SK-N-SH (cell line): ENCODE measurements around the gene OXTR. TPM values are rescaled to one million over a fixed set of nuclear protein-coding genes. Genes with fewer than 3 reads are reported as not detected.
A peak's percentile ranks its signal among the peaks of the same experiment; 100 is the strongest.

Experiments
- CTCF ChIA-PET: fragments of 300-600, 350-600 bp; formaldehyde crosslinking; extraction: SDS; loops from one replicate; lab custom pipeline; 2021; lab: Yijun Ruan, JAX
- POLR2A ChIA-PET: fragments of 350-600 bp; sonication (Branson Sonifier 250); formaldehyde crosslinking; extraction: SDS; loops from one replicate; lab custom pipeline; 2020; ENCODE audit warnings: antibody characterized with exemption, inconsistent platforms; lab: Yijun Ruan, JAX
- DNase-seq: peaks from one replicate; pipeline ENCODE4 v3.0.0; 2012
- H2AFZ ChIP-seq: fragments of 200-600 bp; sonication (generic); 2 replicates; pipeline ENCODE4 v1.8.1; 2016; ENCODE audit warnings: antibody characterized with exemption, mild to moderate bottlenecking, low read depth
- H3F3A ChIP-seq: fragments of 200-600 bp; sonication (generic); replicated peaks from 2 replicates; pipeline ENCODE3; 2016; ENCODE audit warnings: antibody characterized with exemption, mild to moderate bottlenecking; ENCODE audit not compliant: insufficient read depth
- H3K27ac ChIP-seq, 2 experiments: fragments of 200-500 bp in 1 of 2; fragments of 200-600 bp in 1 of 2; sonication (Bioruptor generic) in 1 of 2; sonication (generic), shearing (Covaris generic) in 1 of 2; 2 replicates each; pipeline versions ENCODE4 v1.5.1 to v1.6.1; 2014 to 2016; ENCODE audit warnings: low read depth in 2 of 2, inconsistent platforms in 1 of 2, low read length in 1 of 2, mild to moderate bottlenecking in 1 of 2, mixed read lengths in 1 of 2
- H3K27me3 ChIP-seq: fragments of 200-600 bp; sonication (generic), shearing (Covaris generic); 2 replicates; pipeline ENCODE4 v1.6.1; 2016; ENCODE audit warnings: mixed run types; ENCODE audit not compliant: insufficient read depth
- H3K36me3 ChIP-seq, 2 experiments: fragments of 200-500 bp in 1 of 2; fragments of 200-600 bp in 1 of 2; sonication (Bioruptor generic) in 1 of 2; sonication (generic) in 1 of 2; replicated peaks in 1 of 2; 2 replicates each; pipeline versions ENCODE3 to v1.5.1; 2014 to 2016; ENCODE audit warnings: low read length in 1 of 2, mild to moderate bottlenecking in 1 of 2; ENCODE audit not compliant: insufficient read depth in 2 of 2, control insufficient read depth in 1 of 2
- H3K4me1 ChIP-seq, 2 experiments: fragments of 200-500 bp in 1 of 2; fragments of 200-600 bp in 1 of 2; sonication (Bioruptor generic) in 1 of 2; sonication (generic), shearing (Covaris generic) in 1 of 2; 2 replicates each; pipeline versions ENCODE4 v1.5.1 to v1.6.1; 2014 to 2016; ENCODE audit warnings: low read depth in 1 of 2, low read length in 1 of 2, mixed run types in 1 of 2; ENCODE audit not compliant: insufficient read depth in 2 of 2, control insufficient read depth in 1 of 2
- H3K4me2 ChIP-seq: fragments of 200-600 bp; sonication (generic), shearing (Covaris generic); 2 replicates; pipeline ENCODE4 v1.6.1; 2017; ENCODE audit warnings: mixed run types
- H3K4me3 ChIP-seq, 2 experiments: fragments of 200-500 bp in 1 of 2; fragments of 200-600 bp in 1 of 2; sonication (Bioruptor generic) in 1 of 2; sonication (generic), shearing (Covaris generic) in 1 of 2; 2 replicates each; pipeline versions ENCODE4 v1.5.1 to v1.8.1; 2014 to 2016; ENCODE audit warnings: low read depth in 2 of 2, inconsistent platforms in 1 of 2, low read length in 1 of 2, mild to moderate bottlenecking in 1 of 2, mixed read lengths in 1 of 2, moderate library complexity in 1 of 2
- H3K79me2 ChIP-seq: fragments of 200-600 bp; sonication (generic); 2 replicates; pipeline ENCODE4 v1.8.1; 2017; ENCODE audit warnings: mild to moderate bottlenecking; ENCODE audit not compliant: insufficient read depth
- H3K9ac ChIP-seq: fragments of 200-600 bp; sonication (generic); 2 replicates; pipeline ENCODE4 v1.6.1; 2017; ENCODE audit warnings: mixed run types
- H3K9me2 ChIP-seq: fragments of 200-600 bp; sonication (generic); 2 replicates; pipeline ENCODE4 v1.6.1; 2017; ENCODE audit warnings: mixed run types
- H3K9me3 ChIP-seq: fragments of 200-600 bp; sonication (generic); 2 replicates; pipeline ENCODE4 v1.6.1; 2017; ENCODE audit warnings: mixed run types, mild to moderate bottlenecking, moderate library complexity
- H4K20me1 ChIP-seq: fragments of 200-600 bp; sonication (generic); 2 replicates; pipeline ENCODE4 v1.6.1; 2017; ENCODE audit warnings: mild to moderate bottlenecking, mixed run types; ENCODE audit not compliant: insufficient read depth
- CHD2 ChIP-seq: fragments of 150-350 bp; IDR thresholded peaks from 2 replicates; pipeline ENCODE4 v1.6.1; 2018; ENCODE audit warnings: low read length; ENCODE audit not compliant: partially characterized antibody
- ELF1 ChIP-seq: IDR thresholded peaks from 2 replicates; pipeline ENCODE4 v1.4.0; 2012
- EP300 ChIP-seq, 2 experiments: IDR thresholded peaks; 2 replicates each; pipeline versions ENCODE4 v1.4.0 to v1.6.1; 2012; ENCODE audit warnings: borderline replicate concordance in 1 of 2, low read depth in 1 of 2, low read length in 1 of 2
- FOSL2 ChIP-seq: IDR thresholded peaks from 2 replicates; pipeline ENCODE4 v1.4.0; 2012; ENCODE audit warnings: low read depth, mild to moderate bottlenecking, moderate library complexity, borderline replicate concordance
- FOXJ3 ChIP-seq: sonication (generic); formaldehyde crosslinking; IDR thresholded peaks from 2 replicates; pipeline ENCODE4 v1.5.1; 2020; ENCODE audit warnings: mild to moderate bottlenecking, missing genetic modification reagents
- FOXM1 ChIP-seq: IDR thresholded peaks from 2 replicates; pipeline ENCODE4 v1.4.0; 2012; ENCODE audit warnings: low read depth, mild to moderate bottlenecking
- GABPA ChIP-seq: IDR thresholded peaks from 2 replicates; pipeline ENCODE4 v1.4.0; 2012; ENCODE audit warnings: low read depth, mild to moderate bottlenecking
- IRF3 ChIP-seq: fragments of 150-350 bp; IDR thresholded peaks from 2 replicates; pipeline ENCODE4 v1.6.1; 2016; ENCODE audit warnings: mild to moderate bottlenecking, low read depth, low read length
- JUND ChIP-seq: IDR thresholded peaks from 2 replicates; pipeline ENCODE4 v1.4.0; 2012
- MEF2A ChIP-seq: IDR thresholded peaks from 2 replicates; pipeline ENCODE4 v1.4.0; 2012; ENCODE audit warnings: low read depth, borderline replicate concordance
- NFIC ChIP-seq: IDR thresholded peaks from 2 replicates; pipeline ENCODE4 v1.4.0; 2012; ENCODE audit warnings: borderline replicate concordance
- PBX3 ChIP-seq: IDR thresholded peaks from 2 replicates; pipeline ENCODE4; 2012
- POLR2AphosphoS5 ChIP-seq: IDR thresholded peaks from 2 replicates; pipeline ENCODE4 v1.6.1; 2012; ENCODE audit warnings: low read depth, low read length
- RAD21 ChIP-seq: IDR thresholded peaks from 2 replicates; pipeline ENCODE4 v1.6.1; 2012; ENCODE audit warnings: mild to moderate bottlenecking, low read length
- RCOR1 ChIP-seq: fragments of 150-350 bp; IDR thresholded peaks from 2 replicates; pipeline ENCODE4 v1.6.1; 2017; ENCODE audit warnings: antibody characterized with exemption, low read length
- RXRA ChIP-seq: IDR thresholded peaks from 2 replicates; pipeline ENCODE4 v1.4.0; 2012; ENCODE audit warnings: low read depth, mild to moderate bottlenecking, borderline replicate concordance
- TAF1 ChIP-seq: IDR thresholded peaks from 2 replicates; pipeline ENCODE4 v1.6.1; 2012; ENCODE audit warnings: low read depth, mild to moderate bottlenecking, low read length, moderate library complexity, borderline replicate concordance
- TCF12 ChIP-seq: IDR thresholded peaks from 2 replicates; pipeline ENCODE4 v1.4.0; 2012
- USF2 ChIP-seq: fragments of 150-350 bp; IDR thresholded peaks from 2 replicates; pipeline ENCODE4 v1.6.1; 2017; ENCODE audit warnings: antibody characterized with exemption, low read length, low read depth, borderline replicate concordance
- ZBTB33 ChIP-seq: IDR thresholded peaks from 2 replicates; pipeline ENCODE4 v1.4.0; 2012; ENCODE audit warnings: low read depth, borderline replicate concordance
- WGBS: methylation state at CpG from one replicate; pipeline ENCODE4 v1.1.6; 2017; ENCODE audit warnings: low lambda C conversion rate; 5-methylcytosine and 5-hydroxymethylcytosine counted together
- polyA plus RNA-seq, 3 experiments: library from polyadenylated mRNA; depleted of rRNA; stranded (reverse); fragments of >200 nt; gene quantifications; 2 replicates each; pipeline ENCODE4 v1.2.3, GENCODE V29; 2012

Gene OXTR
- polyA plus RNA-seq, 1 of the 3 experiments (the other 2 are of a cell fraction), result 1.8 TPM

GRCh38 chr3:8743911-8744310, 25.5 kb downstream of the OXTR start:
- Histone ChIP-seq H3K4me3 (no peak overlapping the region), H3K9ac (no peak overlapping the region), H3K9me2 (no peaks in the 10 kb centered on the region), H3K27ac (no peak overlapping the region), H3F3A (peaks cover 16% of the 10 kb centered on the region), H2AFZ (0 out of 2 replicates have a peak overlapping the region, but pooled peaks have one; percentile 19), H3K27me3 (no peaks in the 10 kb centered on the region), H4K20me1 (no peaks in the 10 kb centered on the region), H3K4me2 (no peak overlapping the region), H3K4me1 (peaks cover 10 to 25% of the 10 kb centered on the region in 2 experiments), H3K36me3 (no peaks in the 10 kb centered on the region), H3K79me2 (no peaks in the 10 kb centered on the region), H3K9me3 (no peaks in the 10 kb centered on the region)
- 91% methylated on average over 3 of the region's 3 CpGs for WGBS
- no peak for DNase-seq
- CTCF ChIA-PET, result interaction anchor here (1.4 to 1.7 kb wide), 2 partner anchors 8 to 11 kb away, joined by 3 to 4 read pairs; no protein-coding TSS in a partner anchor
- POLR2A ChIA-PET, result interaction anchor here (0.6 kb wide), 1 partner anchor 531 kb away, joined by 3 read pairs; no protein-coding TSS in a partner anchor
- TF ChIP-seq ELF1 (no peak), CHD2 (no peak), RCOR1 (no peak), JUND (no peak), POLR2AphosphoS5 (no peak), TAF1 (no peak), MEF2A (no peak), USF2 (no peak), NFIC (no peak), RAD21 (no peak), FOXM1 (no peak), TCF12 (no peak), IRF3 (no peak), EP300 (IDR thresholded peaks at IDR 0.05; ENCODE audit: borderline replicate concordance in 1 of 2, low read depth in 1 of 2, low read length in 1 of 2) (no peak), FOXJ3 (no peak), FOSL2 (no peak)

GRCh38 chr3:8743021-8743601, 26.3 kb downstream of the OXTR start:
- no peaks in the 10 kb centered on the region for H3K36me3 ChIP-seq
- no peak overlapping the region for H3K9ac ChIP-seq
- no peaks in the 10 kb centered on the region for H3K9me2 ChIP-seq
- WGBS, result 80% methylated on average over 6 of the region's 6 CpGs
- no peak overlapping the region for H3K4me3 ChIP-seq
- no peaks in the 10 kb centered on the region for H3K27me3 ChIP-seq
- no peak for DNase-seq
- H3K4me1 ChIP-seq, result peaks cover 10 to 25% of the 10 kb centered on the region in 2 experiments
- no peak overlapping the region for H3K4me2 ChIP-seq
- H4K20me1 ChIP-seq, result no peaks in the 10 kb centered on the region
- H3F3A ChIP-seq, result peaks cover 16% of the 10 kb centered on the region
- no peak overlapping the region for H2AFZ ChIP-seq
- H3K79me2 ChIP-seq, result no peaks in the 10 kb centered on the region
- no peak overlapping the region for H3K27ac ChIP-seq
- H3K9me3 ChIP-seq, result no peaks in the 10 kb centered on the region
- ChIA-PET CTCF (interaction anchor here (1.4 to 1.7 kb wide), 2 partner anchors 9 to 10 kb away, joined by 3 to 4 read pairs; no protein-coding TSS in a partner anchor), POLR2A (no interaction called here)
- TF ChIP-seq PBX3, result no peak
- no peak for TF ChIP-seq USF2
- TF ChIP-seq ZBTB33, result no peak
- no peak for TF ChIP-seq FOSL2
- TF ChIP-seq FOXJ3, result no peak
- no peak for TF ChIP-seq GABPA
- no peak for TF ChIP-seq RCOR1
- TF ChIP-seq RXRA, result no peak
- TF ChIP-seq JUND, result no peak
